ENCODE measurements around the gene LZTS3.
"Not testable (repeated sequence)": the region's sequence is repeated elsewhere in the genome, so short reads cannot be mapped to it uniquely, and the experiment has no call there.

The LZTS3 gene

GRCh38 chr20:3165473-3166337 lies 7.6 kb downstream of the LZTS3 start:
- H3K9me3 Mint-ChIP-seq = no peaks in the 10 kb centered on the region
- H3K4me3 Mint-ChIP-seq = no peak overlapping the region
- peaks cover 12% of the 10 kb centered on the region for H3K4me1 Mint-ChIP-seq (ENCODE audit: low read depth)
- no peaks in the 10 kb centered on the region for H3K36me3 Mint-ChIP-seq (ENCODE audit: low read depth)
- no peak overlapping the region for H3K27ac Mint-ChIP-seq
- H3K27me3 Mint-ChIP-seq = peaks cover 20% of the 10 kb centered on the region

- Mint-ChIP-seq H3K4me1 (ENCODE audit: low read depth) (peaks cover 13% of the 10 kb centered on the region), H3K27ac (no peak overlapping the region), H3K36me3 (ENCODE audit: low read depth) (no peaks in the 10 kb centered on the region), H3K4me3 (no peak overlapping the region), H3K9me3 (no peaks in the 10 kb centered on the region), H3K27me3 (peaks cover 19% of the 10 kb centered on the region)
These were observed 8.5 kb downstream of the LZTS3 start for GRCh38 chr20:3164763-3165410.

DNA sequence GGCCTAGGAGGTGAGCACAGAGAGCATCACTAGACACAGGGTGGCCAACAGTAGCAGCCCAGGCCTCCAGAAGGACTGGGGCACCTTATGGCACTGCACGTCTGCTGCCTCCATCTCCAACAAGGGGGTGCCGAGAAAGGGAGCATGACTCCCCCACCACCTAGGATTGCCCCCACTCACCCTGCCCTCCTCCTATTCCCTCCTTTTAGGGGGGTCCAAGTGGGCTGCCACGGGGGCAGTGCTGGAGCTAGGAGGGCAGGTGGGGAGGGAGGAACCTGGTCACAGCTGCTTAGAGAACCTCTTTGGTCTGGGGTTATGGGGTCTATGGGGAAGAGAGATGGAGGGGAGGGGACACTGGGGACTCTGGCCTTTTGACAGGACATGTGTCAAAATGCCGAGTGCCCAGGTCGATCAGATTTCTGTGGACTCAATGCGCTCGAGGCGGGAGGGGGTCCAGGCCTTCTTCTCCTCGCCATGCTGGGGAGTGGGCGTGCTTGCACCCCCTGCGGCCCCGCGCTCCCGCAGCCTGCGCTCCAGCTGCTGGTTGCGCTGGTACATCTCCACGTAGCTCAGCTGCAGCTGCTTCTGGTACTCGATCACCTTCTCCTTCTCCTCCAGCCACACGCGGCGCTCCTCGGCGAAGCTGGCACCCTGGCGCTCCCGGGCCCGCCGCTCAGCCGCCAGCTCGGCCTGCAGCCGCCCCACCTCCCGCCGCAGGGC lies 9.1 kb downstream of the LZTS3 start:
- peaks cover 14% of the 10 kb centered on the region for H3K27me3 Mint-ChIP-seq

GRCh38 chr20:3163099-3164042 lies 10.0 kb downstream of the LZTS3 start:
- Mint-ChIP-seq H3K4me1 (ENCODE audit: low read depth) (peaks cover 16% of the 10 kb centered on the region), H3K27ac (no peak overlapping the region), H3K36me3 (ENCODE audit: low read depth) (peaks cover 4% of the 10 kb centered on the region), H3K27me3 (peaks cover 5% of the 10 kb centered on the region), H3K4me3 (no peak overlapping the region), H3K9me3 (no peaks in the 10 kb centered on the region)

More for the DNA sequence above, 9.1 kb downstream of the LZTS3 start:
- Mint-ChIP-seq H3K4me1 (ENCODE audit: low read depth) (peaks cover 15% of the 10 kb centered on the region), H3K27ac (no peak overlapping the region), H3K9me3 (no peaks in the 10 kb centered on the region), H3K4me3 (no peak overlapping the region), H3K36me3 (ENCODE audit: low read depth) (peaks cover 3% of the 10 kb centered on the region)

DNA sequence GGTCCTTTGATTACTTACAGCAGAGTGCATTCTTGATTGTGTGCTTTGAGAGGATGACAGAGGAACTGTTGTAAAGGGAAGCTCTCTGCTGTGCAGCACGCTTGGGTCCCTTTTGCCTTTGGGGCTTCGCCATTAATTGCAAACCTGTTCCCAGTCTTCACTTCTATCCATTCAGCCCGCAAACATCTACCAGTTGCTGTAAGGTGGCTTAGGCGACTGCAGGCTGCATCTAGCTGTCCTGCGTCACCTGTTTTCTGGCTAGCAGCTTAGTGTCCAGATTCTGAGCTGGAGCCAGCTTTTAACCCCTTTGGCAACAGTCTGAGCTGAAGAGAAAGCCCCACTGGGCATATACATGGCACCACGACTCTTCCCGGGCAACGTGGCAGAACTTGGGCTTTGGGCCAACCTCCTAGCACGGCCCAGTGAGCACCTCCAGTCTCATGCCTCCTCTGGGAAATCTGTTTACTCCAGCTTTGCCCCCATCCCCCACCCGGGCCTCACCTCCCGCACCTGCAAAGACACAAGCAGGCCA lies 11.2 kb downstream of the LZTS3 start:
- Mint-ChIP-seq H3K4me3 (no peak overlapping the region), H3K36me3 (ENCODE audit: low read depth) (peaks cover 4% of the 10 kb centered on the region), H3K9me3 (no peaks in the 10 kb centered on the region), H3K27me3 (no peaks in the 10 kb centered on the region), H3K4me1 (ENCODE audit: low read depth) (peaks cover 22% of the 10 kb centered on the region), H3K27ac (no peak overlapping the region)

DNA sequence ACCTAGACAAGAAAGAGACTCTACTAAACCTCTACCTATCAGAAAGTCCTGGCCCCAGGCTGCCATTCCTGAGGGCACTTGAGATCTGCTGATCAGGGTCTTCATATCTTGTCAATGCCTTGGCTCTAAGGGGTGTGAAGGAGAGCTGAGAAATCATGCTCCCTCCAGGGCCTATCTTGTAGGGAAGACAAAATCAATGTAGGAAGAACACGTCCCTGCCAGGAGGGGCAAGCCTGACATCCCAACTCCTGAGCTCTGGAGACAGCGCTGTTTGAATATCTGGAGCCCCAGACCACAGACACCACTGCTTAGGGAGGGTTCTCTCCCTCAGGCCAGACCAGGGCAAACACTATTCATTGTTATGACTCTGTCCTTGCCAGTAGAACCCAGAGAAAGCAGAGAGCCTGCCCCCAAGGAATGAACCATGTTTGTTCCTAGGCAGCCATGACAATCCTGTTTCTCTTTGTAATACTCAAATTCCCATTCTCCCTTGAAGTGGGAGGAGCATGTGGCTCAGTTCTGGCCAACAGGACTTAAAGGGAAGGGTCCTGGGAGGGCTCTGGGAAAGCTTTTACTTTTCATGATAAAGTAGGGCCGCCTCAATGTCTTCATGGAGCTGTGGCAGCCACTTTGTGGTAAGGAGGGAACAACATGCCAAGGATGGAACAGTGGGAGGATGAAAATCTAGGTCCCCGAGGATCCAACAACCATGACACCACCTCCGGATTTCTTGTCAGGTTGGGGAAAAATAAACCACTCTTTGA lies 11.9 kb downstream of the LZTS3 start:
- Mint-ChIP-seq H3K4me1 (ENCODE audit: low read depth) (peaks cover 29% of the 10 kb centered on the region), H3K27me3 (no peaks in the 10 kb centered on the region), H3K9me3 (no peaks in the 10 kb centered on the region), H3K4me3 (no peak overlapping the region), H3K36me3 (ENCODE audit: low read depth) (peaks cover 10% of the 10 kb centered on the region), H3K27ac (no peak overlapping the region)

GRCh38 chr20:3160418-3160817 lies 12.9 kb downstream of the LZTS3 start:
- no peak overlapping the region for H3K27ac Mint-ChIP-seq
- peak overlapping the region; percentile 56 for H3K4me3 Mint-ChIP-seq
- H3K27me3 Mint-ChIP-seq = no peaks in the 10 kb centered on the region
- H3K4me1 Mint-ChIP-seq (ENCODE audit: low read depth) = peaks cover 40% of the 10 kb centered on the region
- H3K36me3 Mint-ChIP-seq (ENCODE audit: low read depth) = peaks cover 17% of the 10 kb centered on the region
- H3K9me3 Mint-ChIP-seq = no peaks in the 10 kb centered on the region

GRCh38 chr20:3158968-3159431 lies 14.3 kb downstream of the LZTS3 start:
- Mint-ChIP-seq H3K27me3 (no peaks in the 10 kb centered on the region), H3K27ac (peak overlapping the region; percentile 94), H3K9me3 (no peaks in the 10 kb centered on the region), H3K4me3 (peak overlapping the region; percentile 99), H3K4me1 (ENCODE audit: low read depth) (peaks cover 43% of the 10 kb centered on the region), H3K36me3 (ENCODE audit: low read depth) (peaks cover 21% of the 10 kb centered on the region)

GRCh38 chr20:3157817-3158216 lies 15.5 kb downstream of the LZTS3 start:
- Mint-ChIP-seq H3K9me3 (no peaks in the 10 kb centered on the region), H3K4me1 (ENCODE audit: low read depth) (peaks cover 49% of the 10 kb centered on the region)

DNA sequence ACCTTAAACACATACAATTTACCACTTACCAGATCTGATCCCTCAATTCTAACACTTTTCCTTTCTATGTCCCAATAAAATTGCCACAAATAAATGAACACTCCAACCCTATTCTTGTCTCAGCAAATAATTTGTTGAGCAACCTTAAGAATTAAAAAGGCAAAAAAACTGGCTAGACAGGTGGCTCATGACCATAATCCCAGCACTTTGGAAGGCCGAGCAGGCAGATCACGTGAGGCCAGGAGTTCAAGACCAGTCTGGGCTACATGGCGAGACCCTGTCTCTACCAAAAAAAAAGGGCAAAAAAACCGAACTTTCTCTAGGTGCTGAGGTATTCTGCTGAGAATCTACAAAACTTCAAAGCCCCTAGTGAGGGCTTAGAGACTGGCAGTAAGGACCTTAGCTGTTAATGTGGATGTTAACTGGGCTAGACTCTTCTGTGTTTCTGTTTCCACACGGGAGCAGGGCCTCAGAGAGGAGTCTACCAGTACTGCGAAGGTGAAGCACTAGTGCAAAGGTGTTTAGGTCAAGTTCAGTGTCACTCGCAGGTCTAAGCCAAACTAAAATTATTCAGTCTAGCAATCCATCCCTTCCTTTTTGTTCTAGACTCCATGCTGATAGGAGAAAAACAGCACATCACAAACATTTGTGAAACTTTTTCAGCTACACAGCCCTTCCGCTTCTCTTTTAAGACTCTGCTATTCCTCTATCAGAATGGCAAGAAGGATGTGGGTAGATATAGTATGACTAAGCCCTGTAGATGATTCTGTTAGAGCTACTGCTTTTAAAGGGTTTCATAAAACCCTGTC lies 16.3 kb downstream of the LZTS3 start:
- Mint-ChIP-seq H3K27ac (peak overlapping the region; percentile 83), H3K4me1 (ENCODE audit: low read depth) (peaks cover 57% of the 10 kb centered on the region), H3K4me3 (peak overlapping the region; percentile 99), H3K9me3 (no peaks in the 10 kb centered on the region), H3K36me3 (ENCODE audit: low read depth) (peaks cover 30% of the 10 kb centered on the region), H3K27me3 (no peaks in the 10 kb centered on the region)

More at GRCh38 chr20:3157817-3158216, 15.5 kb downstream of the LZTS3 start:
- H3K4me3 Mint-ChIP-seq = peak overlapping the region; percentile 99
- peak overlapping the region; percentile 68 for H3K27ac Mint-ChIP-seq
- H3K36me3 Mint-ChIP-seq (ENCODE audit: low read depth) = peaks cover 30% of the 10 kb centered on the region
- no peaks in the 10 kb centered on the region for H3K27me3 Mint-ChIP-seq

DNA sequence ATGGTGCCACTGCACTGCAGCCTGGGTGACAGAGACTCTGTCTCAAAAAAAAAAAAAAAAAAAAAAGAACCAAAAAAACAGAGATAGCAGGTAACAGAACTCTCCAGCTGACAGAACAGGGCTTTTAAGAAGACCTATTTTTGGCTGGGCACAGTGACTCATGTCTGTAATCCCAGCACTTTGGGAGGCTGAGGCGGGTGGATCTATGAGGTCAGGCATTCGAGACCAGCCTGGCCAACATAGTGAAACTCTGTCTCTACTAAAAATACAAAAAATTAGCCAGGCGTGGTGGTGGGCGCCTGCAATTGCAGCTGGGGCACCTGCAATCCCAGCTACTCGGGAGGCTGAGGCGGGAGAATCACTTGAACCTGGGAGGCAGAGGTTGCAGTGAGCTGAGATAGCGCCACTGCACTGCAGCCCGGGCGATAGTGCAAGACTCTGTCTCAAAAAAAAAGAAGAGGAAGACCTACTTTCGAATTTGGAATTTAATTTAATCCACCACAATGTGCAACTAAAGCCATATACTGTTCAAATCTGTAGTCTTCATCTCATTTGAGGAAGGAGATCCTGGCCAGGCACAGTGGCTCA lies 21.2 kb downstream of the LZTS3 start:
- Mint-ChIP-seq H3K4me1 (ENCODE audit: low read depth) (peaks cover 68% of the 10 kb centered on the region), H3K27ac (peak overlapping the region; percentile 57), H3K36me3 (ENCODE audit: low read depth) (peaks cover 57% of the 10 kb centered on the region)
- H3K27me3 Mint-ChIP-seq, H3K4me3 Mint-ChIP-seq, H3K9me3 Mint-ChIP-seq: not testable (repeated sequence)

GRCh38 chr20:3150908-3151307 lies 22.4 kb downstream of the LZTS3 start:
- Mint-ChIP-seq H3K36me3 (ENCODE audit: low read depth) (peaks cover 55% of the 10 kb centered on the region), H3K9me3 (no peaks in the 10 kb centered on the region), H3K4me1 (ENCODE audit: low read depth) (peaks cover 57% of the 10 kb centered on the region), H3K27me3 (no peaks in the 10 kb centered on the region), H3K4me3 (no peak overlapping the region), H3K27ac (no peak overlapping the region)
